Body of pancreas (tissue), 4 donors: ENCODE data around the gene S100A6. TPM values are rescaled to one million over a fixed set of nuclear protein-coding genes. Genes with fewer than 3 reads are reported as not detected.
"Not testable (repeated sequence)": the region's sequence is repeated elsewhere in the genome, so short reads cannot be mapped to it uniquely, and the experiment has no call there.

ENCODE experiments used
- ATAC-seq: fragments of 150-250 bp; one replicate; pipeline ENCODE4 v1.9.1; 2016
- DNase-seq, 4 donors: peaks; one replicate each; pipeline ENCODE4 v3.0.0-alpha.2; 2019
- H3K27ac ChIP-seq, 4 donors: fragments of 200-600 bp; sonication (generic); 1 replicate in 3 of 4; 2 replicates in 1 of 4; pipeline versions ENCODE4 v1.5.1 to v1.6.1; 2016 to 2019; ENCODE audit warnings: mild to moderate bottlenecking in 1 of 4, mixed read lengths in 1 of 4, moderate library complexity in 1 of 4
- H3K27me3 ChIP-seq, 2 donors: fragments of 200-600 bp; sonication (generic); one replicate each; pipeline ENCODE4 v1.6.0; 2016; ENCODE audit warnings: mild to moderate bottlenecking in 1 of 2
- H3K36me3 ChIP-seq, 2 donors: fragments of 200-600 bp; sonication (generic); replicated peaks in 1 of 2; 2 replicates each; pipeline ENCODE4 v1.5.1; 2016; ENCODE audit warnings: low read depth in 2 of 2; ENCODE audit not compliant: insufficient read depth in 1 of 2
- H3K4me1 ChIP-seq: fragments of 200-600 bp; sonication (generic); one replicate; pipeline ENCODE4 v1.6.0; 2016
- H3K4me3 ChIP-seq, 2 donors: fragments of 200-600 bp; sonication (generic); 1 replicate in 1 of 2; 2 replicates in 1 of 2; pipeline ENCODE4 v1.5.1; 2016 to 2019
- H3K9me3 ChIP-seq, 3 donors: fragments of 200-600 bp; sonication (generic); 1 replicate in 2 of 3; 2 replicates in 1 of 3; pipeline ENCODE4 v1.5.1; 2016
- POLR2A ChIP-seq, 3 donors: fragments of 450-650 bp; IDR thresholded peaks; one replicate each; pipeline ENCODE4 v1.6.1; 2016; ENCODE audit warnings: antibody characterized with exemption in 3 of 3, mild to moderate bottlenecking in 2 of 3
- WGBS, 2 donors: methylation state at CpG; one replicate each; pipeline ENCODE4 v1.1.5; 2017; 5-methylcytosine and 5-hydroxymethylcytosine counted together
- intact Hi-C: fragments of 100-400 bp; cut with DNase I; formaldehyde crosslinking; loops from one replicate; pipeline ENCODE4 v1.15.1; 2023
- total RNA-seq, 2 donors: library from RNA; depleted of rRNA; stranded (reverse); fragments of >200 nt; gene quantifications; one replicate each; pipeline ENCODE4 v1.1.0, GENCODE V29; 2016
- TF ChIP-seq, protein P1 (sequence below), 7 experiments: fragments of 450-650 bp in 4 of 7; fragments of 200-600 bp in 3 of 7; sonication (generic) in 3 of 7; IDR thresholded peaks; one replicate each; pipeline ENCODE4 v1.5.1; 2016 to 2019; ENCODE audit warnings: antibody characterized with exemption in 7 of 7

Gene S100A6
- total RNA-seq: 10 to 100 TPM; 54.7 to 58.9 TPM

DNA sequence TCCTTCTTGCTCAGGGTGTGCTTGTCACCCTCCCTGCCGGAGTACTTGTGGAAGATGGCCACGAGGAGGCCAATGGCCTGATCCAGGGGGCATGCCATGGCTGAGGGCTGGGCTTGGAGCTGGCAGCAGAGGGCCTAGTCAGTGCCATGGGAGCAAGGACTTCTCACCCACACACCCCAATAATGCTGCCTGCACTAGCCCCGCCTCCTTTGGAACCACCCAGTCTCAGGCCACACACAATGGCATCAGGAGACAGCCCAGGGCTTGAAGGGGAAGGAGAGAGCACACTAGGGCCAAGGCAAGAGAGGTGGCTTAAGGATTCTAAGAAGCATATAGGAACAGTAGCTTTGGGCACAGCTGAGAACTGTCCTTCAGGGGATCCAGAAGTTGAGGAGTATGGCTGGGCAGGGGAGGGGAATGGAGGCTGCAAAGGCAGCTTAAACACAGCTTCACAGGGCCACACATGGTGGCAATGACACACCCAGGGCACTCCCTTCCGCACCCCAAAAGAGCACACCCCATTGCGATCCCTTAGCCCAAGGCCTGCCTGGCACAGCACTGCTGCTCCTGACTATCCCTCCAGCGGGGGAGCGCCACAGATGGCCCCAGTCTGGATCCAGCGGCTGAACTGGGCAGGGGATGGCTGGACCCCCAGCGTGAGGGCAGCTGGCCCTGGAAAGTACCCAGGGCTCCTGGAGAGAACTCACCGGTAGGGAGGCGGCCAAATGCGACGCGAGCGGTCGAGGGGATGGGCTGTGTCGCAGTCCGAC lies at the start of gene S100A6:
Gene S100A6 (minus strand): TSS at position 750 of the 770 bp plus-strand sequence. CDS start 652 bp downstream, at position 98.
- DNase-seq: peak in 3 of 4 donors; percentile 42 to 57 (median 47)
- H3K4me1 ChIP-seq: peaks cover 45% of the 10 kb centered on the region
- H3K36me3 ChIP-seq: no peaks in the 10 kb centered on the region
- peak within 1 kb of the TSS; percentile 23 to 33 for H3K4me3 ChIP-seq
- peak; percentile 30 for ATAC-seq
- H3K27me3 ChIP-seq: no peaks in the 10 kb centered on the region
- intact Hi-C loops: no loop called here
- peak; percentile 21 to 68 (median 66) for TF ChIP-seq POLR2A (IDR thresholded peaks at IDR 0.05)
- TF ChIP-seq, protein P1, sequence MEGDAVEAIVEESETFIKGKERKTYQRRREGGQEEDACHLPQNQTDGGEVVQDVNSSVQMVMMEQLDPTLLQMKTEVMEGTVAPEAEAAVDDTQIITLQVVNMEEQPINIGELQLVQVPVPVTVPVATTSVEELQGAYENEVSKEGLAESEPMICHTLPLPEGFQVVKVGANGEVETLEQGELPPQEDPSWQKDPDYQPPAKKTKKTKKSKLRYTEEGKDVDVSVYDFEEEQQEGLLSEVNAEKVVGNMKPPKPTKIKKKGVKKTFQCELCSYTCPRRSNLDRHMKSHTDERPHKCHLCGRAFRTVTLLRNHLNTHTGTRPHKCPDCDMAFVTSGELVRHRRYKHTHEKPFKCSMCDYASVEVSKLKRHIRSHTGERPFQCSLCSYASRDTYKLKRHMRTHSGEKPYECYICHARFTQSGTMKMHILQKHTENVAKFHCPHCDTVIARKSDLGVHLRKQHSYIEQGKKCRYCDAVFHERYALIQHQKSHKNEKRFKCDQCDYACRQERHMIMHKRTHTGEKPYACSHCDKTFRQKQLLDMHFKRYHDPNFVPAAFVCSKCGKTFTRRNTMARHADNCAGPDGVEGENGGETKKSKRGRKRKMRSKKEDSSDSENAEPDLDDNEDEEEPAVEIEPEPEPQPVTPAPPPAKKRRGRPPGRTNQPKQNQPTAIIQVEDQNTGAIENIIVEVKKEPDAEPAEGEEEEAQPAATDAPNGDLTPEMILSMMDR (IDR thresholded peaks at IDR 0.05): no peak
- peak within 1 kb of the TSS; percentile 77 to 88 (median 86) for H3K27ac ChIP-seq
- WGBS, 2 donors: 21 to 60% methylated on average over 1 to 18 of the region's 18 CpGs
- no peaks in the 10 kb centered on the region for H3K9me3 ChIP-seq

DNA sequence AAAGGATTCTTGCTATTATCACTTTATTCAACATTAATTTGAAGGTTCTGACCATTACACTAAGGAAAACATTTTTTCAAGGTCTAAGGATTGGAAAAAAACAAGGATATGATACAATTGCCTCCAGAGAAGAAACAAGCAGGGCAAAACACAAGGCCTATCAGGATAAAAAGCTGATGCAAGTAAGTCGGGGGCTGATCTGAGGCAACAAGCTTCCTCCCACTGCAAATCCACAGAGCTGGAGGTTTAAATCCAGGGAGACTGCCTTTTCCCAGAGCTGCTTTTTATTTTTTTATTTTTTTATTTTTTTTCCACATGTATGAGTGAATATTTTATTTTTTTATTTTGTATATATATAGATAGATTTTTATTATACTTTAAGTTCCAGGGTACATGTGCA lies 49.2 kb upstream of the S100A6 start:
- Histone ChIP-seq H3K36me3 (no peaks in the 10 kb centered on the region), H3K9me3 (no peaks in the 10 kb centered on the region), H3K4me1 (no peaks in the 10 kb centered on the region), H3K27ac (no peak overlapping the region), H3K27me3 (no peaks in the 10 kb centered on the region), H3K4me3 (no peak overlapping the region)
- ATAC-seq (no peak), DNase-seq (no peak)
- 81 to 86% methylated on average over 1 of the region's 1 CpG for WGBS, 2 donors
- TF ChIP-seq POLR2A (IDR thresholded peaks at IDR 0.05): no peak
- TF ChIP-seq, protein P1 (IDR thresholded peaks at IDR 0.05): no peak
- intact Hi-C loops: no loop called here

DNA sequence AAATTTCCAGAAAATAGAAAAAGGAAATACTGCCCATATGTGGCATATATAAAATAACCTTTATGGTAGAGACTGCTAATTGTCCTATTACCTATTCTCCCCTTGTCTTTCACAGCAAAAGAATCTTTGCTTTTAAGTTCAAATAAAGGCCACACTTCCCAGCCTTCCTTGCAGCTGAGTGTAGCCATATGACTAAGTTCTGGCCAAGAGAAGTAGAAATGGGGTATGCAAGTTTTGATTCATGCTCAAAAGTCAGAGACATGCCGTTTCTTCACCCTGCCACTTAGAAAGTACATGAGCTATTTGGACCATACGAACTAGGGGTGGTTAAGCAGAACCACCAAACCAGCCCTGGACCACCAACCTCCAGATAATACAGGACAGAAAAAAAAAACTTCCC lies 48.2 kb upstream of the S100A6 start:
- Histone ChIP-seq H3K27ac (no peak overlapping the region), H3K36me3 (no peaks in the 10 kb centered on the region), H3K4me3 (no peak overlapping the region), H3K9me3 (no peaks in the 10 kb centered on the region), H3K27me3 (no peaks in the 10 kb centered on the region), H3K4me1 (no peaks in the 10 kb centered on the region)
- no peak for TF ChIP-seq POLR2A (IDR thresholded peaks at IDR 0.05)
- TF ChIP-seq, protein P1 (IDR thresholded peaks at IDR 0.05): no peak
- 70 to 82% methylated on average over 2 of the region's 2 CpGs for WGBS, 2 donors
- intact Hi-C loops: no loop called here
- DNase-seq: no peak
- no peak for ATAC-seq

DNA sequence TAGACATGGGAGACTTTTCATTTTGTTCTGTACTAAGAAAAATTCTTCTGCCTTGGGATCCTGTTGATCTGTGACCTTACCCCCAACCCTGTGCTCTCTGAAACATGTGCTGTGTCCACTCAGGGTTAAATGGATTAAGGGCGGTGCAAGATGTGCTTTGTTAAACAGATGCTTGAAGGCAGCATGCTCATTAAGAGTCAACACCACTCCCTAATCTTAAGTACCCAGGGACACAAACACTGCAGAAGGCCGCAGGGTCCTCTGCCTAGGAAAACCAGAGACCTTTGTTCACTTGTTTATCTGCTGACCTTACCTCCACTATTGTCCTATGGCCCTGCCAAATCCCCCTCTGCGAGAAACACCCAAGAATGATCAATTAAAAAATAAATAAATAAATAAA lies 47.7 kb upstream of the S100A6 start:
- H3K36me3 ChIP-seq, H3K27ac ChIP-seq, DNase-seq, H3K27me3 ChIP-seq, intact Hi-C loops, H3K4me3 ChIP-seq, H3K4me1 ChIP-seq, H3K9me3 ChIP-seq, ATAC-seq: not testable (repeated sequence)
- WGBS, 2 donors: 68 to 88% methylated on average over 2 to 3 of the region's 3 CpGs

DNA sequence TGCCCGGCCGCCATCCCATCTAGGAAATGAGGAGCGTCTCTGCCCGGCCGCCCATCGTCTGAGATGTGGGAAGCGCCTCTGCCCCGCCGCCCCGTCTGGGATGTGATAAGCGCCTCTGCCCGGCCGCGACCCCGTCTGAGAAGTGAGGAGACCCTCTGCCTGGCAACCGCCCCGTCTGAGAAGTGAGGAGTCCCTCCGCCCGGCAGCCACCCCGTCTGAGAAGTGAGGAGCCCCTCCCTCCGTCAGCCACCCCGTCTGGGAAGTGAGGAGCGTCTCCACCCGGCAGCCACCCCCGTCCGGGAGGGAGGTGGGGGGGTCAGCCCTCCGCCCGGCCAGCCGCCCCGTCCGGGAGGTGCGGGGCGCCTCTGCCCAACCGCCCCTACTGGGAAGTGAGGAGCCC lies 47.0 kb upstream of the S100A6 start:
- intact Hi-C loops, H3K27ac ChIP-seq, H3K36me3 ChIP-seq, H3K9me3 ChIP-seq, H3K4me3 ChIP-seq, H3K27me3 ChIP-seq, ATAC-seq, DNase-seq, H3K4me1 ChIP-seq: not testable (repeated sequence)
- WGBS, 2 donors: 87% methylated on average over 13 of the region's 34 CpGs; no CpG with 5 or more reads in 1 of the 2 donors

DNA sequence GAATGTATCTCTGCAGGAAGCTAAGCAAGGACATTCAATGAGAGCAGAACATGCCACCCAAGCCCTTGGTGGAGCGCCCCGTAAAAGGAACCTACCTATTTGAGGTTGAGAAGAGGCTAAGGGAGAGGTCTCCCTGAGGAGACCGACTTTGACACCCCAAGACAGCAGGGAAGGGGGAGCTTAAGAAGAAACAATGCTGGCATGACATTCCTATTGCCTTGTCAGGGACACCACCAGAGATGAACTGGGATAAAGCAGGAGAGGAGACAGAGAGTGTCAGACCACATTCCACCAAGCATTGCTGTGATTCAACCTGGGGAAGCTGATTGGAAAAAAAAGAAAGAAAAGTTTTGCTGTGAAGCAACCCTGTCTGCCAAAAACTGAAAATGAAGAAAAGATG lies 43.1 kb upstream of the S100A6 start:
- 50 to 79% methylated on average over 1 to 3 of the region's 3 CpGs for WGBS, 2 donors
- Histone ChIP-seq H3K27ac (no peak overlapping the region), H3K36me3 (no peaks in the 10 kb centered on the region), H3K27me3 (no peaks in the 10 kb centered on the region), H3K9me3 (no peaks in the 10 kb centered on the region), H3K4me3 (no peak overlapping the region), H3K4me1 (no peaks in the 10 kb centered on the region)
- no peak for TF ChIP-seq POLR2A (IDR thresholded peaks at IDR 0.05)
- TF ChIP-seq, protein P1 (IDR thresholded peaks at IDR 0.05): no peak
- intact Hi-C loops: loop anchor here (5.0 kb wide), 1 partner anchor 33 kb away; the partner anchor contains the start of gene S100A16
- ATAC-seq: no peak
- DNase-seq: no peak
